Endothelial cell of umbilical vein (primary cell): ENCODE data around the gene TNKS1BP1. TPM values are rescaled to one million over a fixed set of nuclear protein-coding genes. Genes with fewer than 3 reads are reported as not detected.

ENCODE experiments used
- BruUV-seq: library from RNA; stranded (reverse); fragments of 400-500 nt; replicated peaks from 2 replicates; lab custom pipeline; 2021; lab: Mats Ljungman, UMichigan
- CTCF ChIA-PET: fragments of 300-600, 350-600 bp; sonication (Branson Sonifier 250); formaldehyde crosslinking; loops from one replicate; lab custom pipeline; 2021; ENCODE audit warnings: antibody characterized with exemption, inconsistent platforms; lab: Charles Lee
- POLR2A ChIA-PET: fragments of 300-600, 350-600 bp; sonication (Branson Sonifier 250); formaldehyde crosslinking; loops from one replicate; lab custom pipeline; 2021; ENCODE audit warnings: antibody characterized with exemption, inconsistent platforms; lab: Charles Lee
- DNase-seq: peaks from one replicate; pipeline ENCODE4 v3.0.0-alpha.2; 2011; ENCODE audit warnings: low read depth, low spot score
- FAIRE-seq: peaks from 2 replicates; lab custom pipeline; 2011; peaks lifted over from hg19 to GRCh38; lab: Jason Lieb, UNC
- H2AFZ ChIP-seq: 2 replicates; pipeline ENCODE4 v1.6.0; 2012; ENCODE audit warnings: low read depth, low read length, control low read depth, inconsistent platforms
- H3K27ac ChIP-seq: 2 replicates; pipeline ENCODE4 v1.5.1; 2011; ENCODE audit warnings: low read depth, mild to moderate bottlenecking, control low read depth, low read length, moderate library complexity; ENCODE audit not compliant: insufficient read depth
- H3K27me3 ChIP-seq, 2 experiments: 2 replicates each; pipeline versions ENCODE4 v1.6.0 to v1.6.1; 2011; ENCODE audit warnings: low read length in 2 of 2, mixed read lengths in 1 of 2; ENCODE audit not compliant: control insufficient read depth in 2 of 2, insufficient read depth in 2 of 2
- H3K36me3 ChIP-seq, 2 experiments: 2 replicates in 1 of 2; 3 replicates in 1 of 2; pipeline ENCODE4 v1.5.1; 2011; ENCODE audit warnings: low read length in 2 of 2, mild to moderate bottlenecking in 1 of 2, moderate library complexity in 1 of 2; ENCODE audit not compliant: control insufficient read depth in 2 of 2, insufficient read depth in 2 of 2; ENCODE audit errors: extremely low read depth in 1 of 2
- H3K4me1 ChIP-seq: 3 replicates; pipeline ENCODE4 v1.5.1; 2011; ENCODE audit warnings: mild to moderate bottlenecking, low read length; ENCODE audit not compliant: control insufficient read depth, insufficient read depth; ENCODE audit errors: extremely low read depth
- H3K4me2 ChIP-seq: 2 replicates; pipeline ENCODE4 v1.6.1; 2011; ENCODE audit warnings: low read length, control low read depth, mixed read lengths; ENCODE audit not compliant: insufficient read depth
- H3K4me3 ChIP-seq, 3 experiments: fragments of 200-600 bp in 1 of 3; sonication (generic), shearing (Covaris generic) in 1 of 3; replicated peaks in 1 of 3; 2 replicates each; pipeline ENCODE4 v1.5.1; 2011 to 2016; ENCODE audit warnings: control low read depth in 3 of 3, low read length in 3 of 3, mild to moderate bottlenecking in 2 of 3, inconsistent platforms in 1 of 3, low read depth in 1 of 3, moderate library complexity in 1 of 3; ENCODE audit not compliant: insufficient read depth in 1 of 3
- H3K79me2 ChIP-seq: 2 replicates; pipeline ENCODE4 v1.6.0; 2012; ENCODE audit warnings: low read length, inconsistent platforms; ENCODE audit not compliant: control insufficient read depth, insufficient read depth
- H3K9ac ChIP-seq: replicated peaks from 2 replicates; pipeline ENCODE3; 2011; ENCODE audit warnings: low read length, control low read depth; ENCODE audit not compliant: insufficient read depth; ENCODE audit errors: extremely low read depth
- H3K9me1 ChIP-seq: replicated peaks from 3 replicates; pipeline ENCODE4 v1.6.0; 2011; ENCODE audit warnings: mild to moderate bottlenecking, low read length; ENCODE audit not compliant: control insufficient read depth, insufficient read depth; ENCODE audit errors: extremely low read depth
- H3K9me3 ChIP-seq: replicated peaks from 2 replicates; pipeline ENCODE4 v1.5.1; 2012; ENCODE audit warnings: low read length, inconsistent platforms; ENCODE audit not compliant: control insufficient read depth, insufficient read depth
- H4K20me1 ChIP-seq: replicated peaks from 2 replicates; pipeline ENCODE3; 2011; ENCODE audit warnings: mild to moderate bottlenecking, low read length; ENCODE audit not compliant: control insufficient read depth, insufficient read depth; ENCODE audit errors: extremely low read depth
- EZH2 ChIP-seq: IDR thresholded peaks from 2 replicates; pipeline ENCODE4 v1.6.1; 2012; ENCODE audit warnings: borderline replicate concordance, low read depth, mild to moderate bottlenecking, moderate library complexity, low read length, inconsistent platforms; ENCODE audit not compliant: severe bottlenecking
- FOS ChIP-seq: IDR thresholded peaks from 2 replicates; pipeline ENCODE4 v1.6.1; 2011; ENCODE audit warnings: mild to moderate bottlenecking, low read length, moderate library complexity, borderline replicate concordance; ENCODE audit not compliant: insufficient read depth
- GATA2 ChIP-seq: IDR thresholded peaks from 2 replicates; pipeline ENCODE4 v1.7.0; 2011; ENCODE audit warnings: low read depth, mild to moderate bottlenecking, moderate library complexity, mixed read lengths, low read length; ENCODE audit not compliant: insufficient read length, insufficient read depth
- JUN ChIP-seq: IDR thresholded peaks from 2 replicates; pipeline ENCODE4 v1.6.1; 2011; ENCODE audit warnings: borderline replicate concordance, low read depth; ENCODE audit not compliant: insufficient read length, insufficient read depth
- MYC ChIP-seq: IDR thresholded peaks from one replicate; pipeline ENCODE4 v1.6.1; 2011; ENCODE audit warnings: mild to moderate bottlenecking, low read depth, low read length
- POLR2A ChIP-seq: IDR thresholded peaks from 2 replicates; pipeline ENCODE4 v1.6.1; 2012; ENCODE audit warnings: low read depth, mild to moderate bottlenecking, control low read depth, low read length
- POLR2AphosphoS5 ChIP-seq: IDR thresholded peaks from 2 replicates; pipeline ENCODE4 v1.6.1; 2012; ENCODE audit warnings: low read depth, mild to moderate bottlenecking, control low read depth, low read length, moderate library complexity; ENCODE audit not compliant: insufficient read depth
- dilution Hi-C: fragments of 300-500 bp; cut with MboI; formaldehyde crosslinking; loops from one replicate; pipeline ENCODE4 v1.15.0; 2019; ENCODE audit warnings: low sequenced_read_pairs; ENCODE audit not compliant: extremely low pct_ligation_motif_present
- intact Hi-C: fragments of 100-400 bp; cut with micrococcal nuclease; formaldehyde crosslinking; loops from one replicate; pipeline ENCODE4 v1.10.0; 2022
- polyA plus RNA-seq, 4 experiments: library from polyadenylated mRNA; depleted of rRNA in 3 of 4; stranded (reverse) in 3 of 4; unstranded in 1 of 4; fragments of >200 nt; gene quantifications; 2 replicates each; pipeline versions ENCODE4 v1.2.1 to v1.2.3, GENCODE V29; 2011 to 2012; ENCODE audit warnings: missing spikeins in 1 of 4
- total RNA-seq: library from RNA; stranded (reverse); gene quantifications from 2 replicates; pipeline ENCODE4 v1.2.3, GENCODE V29; 2021
- TF ChIP-seq, protein P1 (sequence below): IDR thresholded peaks from 2 replicates; pipeline ENCODE4 v1.6.1; 2011; ENCODE audit not compliant: insufficient read depth, insufficient read length
- TF ChIP-seq, protein P2 (sequence below), 2 donors: IDR thresholded peaks; 1 replicate in 1 of 2; 2 replicates in 1 of 2; pipeline ENCODE4 v1.5.1; 2011; ENCODE audit warnings: low read length in 2 of 2, mild to moderate bottlenecking in 2 of 2, moderate library complexity in 2 of 2, control low read depth in 1 of 2, inconsistent platforms in 1 of 2, low read depth in 1 of 2; ENCODE audit not compliant: insufficient read depth in 1 of 2; ENCODE audit errors: extremely low read depth in 1 of 2

The TNKS1BP1 gene
- total and polyA plus RNA-seq, 2 donors (not counting 3 experiments of a cell fraction or from before 2014, with no cell fraction given): 54.6 to 111 TPM

DNA sequence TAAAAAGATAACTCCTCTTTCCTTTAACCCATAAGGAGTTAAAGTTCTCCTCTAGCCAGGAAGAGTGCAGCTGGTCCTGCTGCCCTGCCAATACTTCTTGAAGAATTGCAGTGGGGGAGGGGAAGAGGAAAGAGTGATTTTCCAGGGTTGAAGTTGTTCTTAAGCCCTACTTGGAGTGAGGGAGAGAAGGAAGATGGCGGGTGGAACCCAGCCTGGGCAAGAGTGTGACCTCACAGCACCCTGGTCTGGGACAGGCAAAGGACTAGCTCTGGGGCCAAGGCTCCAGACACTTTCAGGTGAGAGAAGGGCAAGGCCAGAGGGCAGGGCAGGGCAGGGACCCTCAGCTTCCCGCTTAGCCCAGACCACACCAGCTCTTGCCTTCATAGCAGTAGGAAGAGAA is 6.6 kb downstream of the TNKS1BP1 start:
- DNase-seq: peak; percentile 24
- Histone ChIP-seq H3K4me3 (no peak overlapping the region), H3K9me3 (no peaks in the 10 kb centered on the region), H2AFZ (no peak overlapping the region), H3K27ac (no peak overlapping the region), H3K79me2 (peaks cover 7% of the 10 kb centered on the region), H4K20me1 (no peaks in the 10 kb centered on the region), H3K4me1 (peaks cover 16% of the 10 kb centered on the region), H3K4me2 (no peak overlapping the region), H3K9ac (no peak overlapping the region), H3K9me1 (no peaks in the 10 kb centered on the region), H3K27me3 (no peaks in the 10 kb centered on the region), H3K36me3 (peaks cover 9 to 46% of the 10 kb centered on the region in 2 experiments)
- intact Hi-C loops: loop anchor here (10.0 kb wide), 1 partner anchor 1257 kb away; the partner anchor contains the start of genes LPXN and ZFP91
- ChIA-PET CTCF (interaction anchor here (1.0 to 1.5 kb wide), 3 partner anchors 11 to 41 kb away, joined by 3 read pairs; no protein-coding TSS in a partner anchor), POLR2A (no interaction called here)
- dilution Hi-C loops: no loop called here
- no peak for TF ChIP-seq POLR2AphosphoS5
- TF ChIP-seq EZH2: no peak
- no peak for TF ChIP-seq MYC
- no peak for TF ChIP-seq POLR2A
- TF ChIP-seq, protein P1, sequence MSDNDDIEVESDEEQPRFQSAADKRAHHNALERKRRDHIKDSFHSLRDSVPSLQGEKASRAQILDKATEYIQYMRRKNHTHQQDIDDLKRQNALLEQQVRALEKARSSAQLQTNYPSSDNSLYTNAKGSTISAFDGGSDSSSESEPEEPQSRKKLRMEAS: no peak
- no peak for TF ChIP-seq JUN
- TF ChIP-seq GATA2: no peak
- no peak for TF ChIP-seq FOS
- TF ChIP-seq, protein P2, sequence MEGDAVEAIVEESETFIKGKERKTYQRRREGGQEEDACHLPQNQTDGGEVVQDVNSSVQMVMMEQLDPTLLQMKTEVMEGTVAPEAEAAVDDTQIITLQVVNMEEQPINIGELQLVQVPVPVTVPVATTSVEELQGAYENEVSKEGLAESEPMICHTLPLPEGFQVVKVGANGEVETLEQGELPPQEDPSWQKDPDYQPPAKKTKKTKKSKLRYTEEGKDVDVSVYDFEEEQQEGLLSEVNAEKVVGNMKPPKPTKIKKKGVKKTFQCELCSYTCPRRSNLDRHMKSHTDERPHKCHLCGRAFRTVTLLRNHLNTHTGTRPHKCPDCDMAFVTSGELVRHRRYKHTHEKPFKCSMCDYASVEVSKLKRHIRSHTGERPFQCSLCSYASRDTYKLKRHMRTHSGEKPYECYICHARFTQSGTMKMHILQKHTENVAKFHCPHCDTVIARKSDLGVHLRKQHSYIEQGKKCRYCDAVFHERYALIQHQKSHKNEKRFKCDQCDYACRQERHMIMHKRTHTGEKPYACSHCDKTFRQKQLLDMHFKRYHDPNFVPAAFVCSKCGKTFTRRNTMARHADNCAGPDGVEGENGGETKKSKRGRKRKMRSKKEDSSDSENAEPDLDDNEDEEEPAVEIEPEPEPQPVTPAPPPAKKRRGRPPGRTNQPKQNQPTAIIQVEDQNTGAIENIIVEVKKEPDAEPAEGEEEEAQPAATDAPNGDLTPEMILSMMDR (IDR thresholded peaks at IDR 0.05; ENCODE audit: extremely low read depth in 1 of 2, insufficient read depth in 1 of 2, low read depth in 1 of 2, low read length in 2 of 2): no peak
- no TSS peak for BruUV-seq
- no peak for FAIRE-seq
